Body of pancreas (tissue), 4 donors: ENCODE data around the gene ILF3. TPM values are rescaled to one million over a fixed set of nuclear protein-coding genes. Genes with fewer than 3 reads are reported as not detected.
"Not testable (repeated sequence)": the region's sequence is repeated elsewhere in the genome, so short reads cannot be mapped to it uniquely, and the experiment has no call there.

Source experiments
- ATAC-seq: fragments of 150-250 bp; one replicate; pipeline ENCODE4 v1.9.1; 2016
- DNase-seq, 4 donors: peaks; one replicate each; pipeline ENCODE4 v3.0.0-alpha.2; 2019
- H3K27ac ChIP-seq, 4 donors: fragments of 200-600 bp; sonication (generic); 1 replicate in 3 of 4; 2 replicates in 1 of 4; pipeline versions ENCODE4 v1.5.1 to v1.6.1; 2016 to 2019; ENCODE audit warnings: mild to moderate bottlenecking in 1 of 4, mixed read lengths in 1 of 4, moderate library complexity in 1 of 4
- H3K27me3 ChIP-seq, 2 donors: fragments of 200-600 bp; sonication (generic); one replicate each; pipeline ENCODE4 v1.6.0; 2016; ENCODE audit warnings: mild to moderate bottlenecking in 1 of 2
- H3K36me3 ChIP-seq, 2 donors: fragments of 200-600 bp; sonication (generic); replicated peaks in 1 of 2; 2 replicates each; pipeline ENCODE4 v1.5.1; 2016; ENCODE audit warnings: low read depth in 2 of 2; ENCODE audit not compliant: insufficient read depth in 1 of 2
- H3K4me1 ChIP-seq: fragments of 200-600 bp; sonication (generic); one replicate; pipeline ENCODE4 v1.6.0; 2016
- H3K4me3 ChIP-seq, 2 donors: fragments of 200-600 bp; sonication (generic); 1 replicate in 1 of 2; 2 replicates in 1 of 2; pipeline ENCODE4 v1.5.1; 2016 to 2019
- H3K9me3 ChIP-seq, 3 donors: fragments of 200-600 bp; sonication (generic); 1 replicate in 2 of 3; 2 replicates in 1 of 3; pipeline ENCODE4 v1.5.1; 2016
- CTCF ChIP-seq, 7 experiments: fragments of 450-650 bp in 4 of 7; fragments of 200-600 bp in 3 of 7; sonication (generic) in 3 of 7; IDR thresholded peaks; one replicate each; pipeline ENCODE4 v1.5.1; 2016 to 2019; ENCODE audit warnings: antibody characterized with exemption in 7 of 7
- POLR2A ChIP-seq, 3 donors: fragments of 450-650 bp; IDR thresholded peaks; one replicate each; pipeline ENCODE4 v1.6.1; 2016; ENCODE audit warnings: antibody characterized with exemption in 3 of 3, mild to moderate bottlenecking in 2 of 3
- WGBS, 2 donors: methylation state at CpG; one replicate each; pipeline ENCODE4 v1.1.5; 2017; 5-methylcytosine and 5-hydroxymethylcytosine counted together
- intact Hi-C: fragments of 100-400 bp; cut with DNase I; formaldehyde crosslinking; loops from one replicate; pipeline ENCODE4 v1.15.1; 2023
- total RNA-seq, 2 donors: library from RNA; depleted of rRNA; stranded (reverse); fragments of >200 nt; gene quantifications; one replicate each; pipeline ENCODE4 v1.1.0, GENCODE V29; 2016

ILF3 gene
- total RNA-seq, 2 donors from 2014 or later: 90.3 to 150 TPM

- peaks cover 52% of the 10 kb centered on the region for H3K4me1 ChIP-seq
- ATAC-seq: no peak
- TF ChIP-seq CTCF (IDR thresholded peaks at IDR 0.05) (no peak), POLR2A (IDR thresholded peaks at IDR 0.05) (no peak)
- intact Hi-C loops: no loop called here
- 83 to 87% methylated on average over 5 of the region's 5 CpGs for WGBS, 2 donors
- no peaks in the 10 kb centered on the region for H3K36me3 ChIP-seq
- H3K27me3 ChIP-seq: no peaks in the 10 kb centered on the region
- H3K9me3 ChIP-seq: no peaks in the 10 kb centered on the region
- DNase-seq: no peak
- no peak overlapping the region for H3K4me3 ChIP-seq
- no peak overlapping the region for H3K27ac ChIP-seq
Measured at GRCh38 chr19:10660346-10660745, 6.2 kb downstream of the ILF3 start.

GRCh38 chr19:10661946-10662345, 7.8 kb downstream of the ILF3 start:
- DNase-seq (no peak), ATAC-seq (no peak)
- Histone ChIP-seq H3K36me3 (no peaks in the 10 kb centered on the region), H3K27ac (no peak overlapping the region), H3K9me3 (no peaks in the 10 kb centered on the region), H3K27me3 (no peaks in the 10 kb centered on the region), H3K4me1 (peaks cover 36% of the 10 kb centered on the region), H3K4me3 (no peak overlapping the region)
- WGBS, 2 donors: 69 to 71% methylated on average over 1 of the region's 1 CpG
- intact Hi-C loops: no loop called here
- TF ChIP-seq CTCF (IDR thresholded peaks at IDR 0.05): no peak
- TF ChIP-seq POLR2A (IDR thresholded peaks at IDR 0.05): no peak

- Histone ChIP-seq H3K4me3 (no peak overlapping the region), H3K36me3 (no peaks in the 10 kb centered on the region), H3K4me1 (peaks cover 29% of the 10 kb centered on the region), H3K27me3 (no peaks in the 10 kb centered on the region), H3K27ac (no peak overlapping the region), H3K9me3 (no peaks in the 10 kb centered on the region)
- TF ChIP-seq CTCF (IDR thresholded peaks at IDR 0.05) (no peak), POLR2A (IDR thresholded peaks at IDR 0.05) (no peak)
- no peak for DNase-seq
- no peak for ATAC-seq
- 52 to 56% methylated on average over 14 of the region's 14 CpGs for WGBS, 2 donors
- intact Hi-C loops: no loop called here
Measured at GRCh38 chr19:10662384-10663251, 8.5 kb downstream of the ILF3 start.

GRCh38 chr19:10663252-10663563, 9.1 kb downstream of the ILF3 start:
- ATAC-seq, intact Hi-C loops, DNase-seq, H3K4me3 ChIP-seq, H3K27me3 ChIP-seq, H3K9me3 ChIP-seq, H3K27ac ChIP-seq, H3K36me3 ChIP-seq: not testable (repeated sequence)
- 94 to 96% methylated on average over 16 of the region's 16 CpGs for WGBS, 2 donors
- H3K4me1 ChIP-seq: peaks cover 27% of the 10 kb centered on the region

- H3K36me3 ChIP-seq: peaks cover 5 to 13% of the 10 kb centered on the region in 2 donors
- ATAC-seq: no peak
- no peak overlapping the region for H3K27ac ChIP-seq
- H3K4me1 ChIP-seq: peaks cover 12% of the 10 kb centered on the region
- whole genome bisulfite sequencing, 2 donors: 70 to 77% methylated on average over 4 to 6 of the region's 6 CpGs
- H3K27me3 ChIP-seq: no peaks in the 10 kb centered on the region
- no peaks in the 10 kb centered on the region for H3K9me3 ChIP-seq
- TF ChIP-seq POLR2A (IDR thresholded peaks at IDR 0.05) (no peak), CTCF (IDR thresholded peaks at IDR 0.05) (no peak)
- no peak overlapping the region for H3K4me3 ChIP-seq
- DNase-seq: no peak
- intact Hi-C loops: no loop called here
Measured at GRCh38 chr19:10667867-10668266, 13.7 kb downstream of the ILF3 start.
